Natural killer cell treated with Interleukin-12 subunit alpha and Interleukin-12 subunit beta and Interleukin-15 and Interleukin-18, amount 100 ng/mL, for 72 hours (primary cell): ENCODE data around the gene DDX27. TPM values are rescaled to one million over a fixed set of nuclear protein-coding genes. Genes with fewer than 3 reads are reported as not detected.
A peak's percentile ranks its signal among the peaks of the same experiment; 100 is the strongest.
"Not testable (repeated sequence)": the region's sequence is repeated elsewhere in the genome, so short reads cannot be mapped to it uniquely, and the experiment has no call there.

Source experiments
- ATAC-seq, 2 donors: fragments of 150-1000 bp; cut with Tn5 transposase in 1 of 2; sonication (Bioruptor Pico), chemical (Tn5 transposase) in 1 of 2; 2 replicates each; pipeline ENCODE4 v1.10.0; 2021
- DNase-seq: peaks from one replicate; pipeline ENCODE4 v3.0.0; 2022; ENCODE audit warnings: low spot score
- H3K27ac Mint-ChIP-seq, 2 donors: 1 replicate in 1 of 2; 2 replicates in 1 of 2; pipeline ENCODE4 v1.8.0; 2022; ENCODE audit warnings: mixed read lengths in 2 of 2, mild to moderate bottlenecking in 1 of 2, moderate library complexity in 1 of 2
- H3K27me3 Mint-ChIP-seq, 2 donors: 1 replicate in 1 of 2; 2 replicates in 1 of 2; pipeline ENCODE4 v1.8.0; 2022; ENCODE audit warnings: mixed read lengths in 2 of 2
- H3K36me3 Mint-ChIP-seq: one replicate; pipeline ENCODE4 v1.8.0; 2022; ENCODE audit warnings: mixed read lengths
- H3K4me1 Mint-ChIP-seq, 2 donors: 1 replicate in 1 of 2; 2 replicates in 1 of 2; pipeline ENCODE4 v1.8.0; 2022; ENCODE audit warnings: low read depth in 2 of 2, mixed read lengths in 2 of 2, mild to moderate bottlenecking in 1 of 2
- H3K4me3 Mint-ChIP-seq: one replicate; pipeline ENCODE4 v1.8.0; 2022; ENCODE audit warnings: mixed read lengths
- H3K9me3 Mint-ChIP-seq: 2 replicates; pipeline ENCODE4 v1.8.0; 2022; ENCODE audit warnings: mixed read lengths
- total RNA-seq, 2 donors: library from RNA; stranded (reverse); gene quantifications; one replicate each; pipeline ENCODE4 v1.2.3, GENCODE V29; 2022

DDX27 gene
- total RNA-seq, 2 donors from 2014 or later = 41.4 to 60.2 TPM

DNA sequence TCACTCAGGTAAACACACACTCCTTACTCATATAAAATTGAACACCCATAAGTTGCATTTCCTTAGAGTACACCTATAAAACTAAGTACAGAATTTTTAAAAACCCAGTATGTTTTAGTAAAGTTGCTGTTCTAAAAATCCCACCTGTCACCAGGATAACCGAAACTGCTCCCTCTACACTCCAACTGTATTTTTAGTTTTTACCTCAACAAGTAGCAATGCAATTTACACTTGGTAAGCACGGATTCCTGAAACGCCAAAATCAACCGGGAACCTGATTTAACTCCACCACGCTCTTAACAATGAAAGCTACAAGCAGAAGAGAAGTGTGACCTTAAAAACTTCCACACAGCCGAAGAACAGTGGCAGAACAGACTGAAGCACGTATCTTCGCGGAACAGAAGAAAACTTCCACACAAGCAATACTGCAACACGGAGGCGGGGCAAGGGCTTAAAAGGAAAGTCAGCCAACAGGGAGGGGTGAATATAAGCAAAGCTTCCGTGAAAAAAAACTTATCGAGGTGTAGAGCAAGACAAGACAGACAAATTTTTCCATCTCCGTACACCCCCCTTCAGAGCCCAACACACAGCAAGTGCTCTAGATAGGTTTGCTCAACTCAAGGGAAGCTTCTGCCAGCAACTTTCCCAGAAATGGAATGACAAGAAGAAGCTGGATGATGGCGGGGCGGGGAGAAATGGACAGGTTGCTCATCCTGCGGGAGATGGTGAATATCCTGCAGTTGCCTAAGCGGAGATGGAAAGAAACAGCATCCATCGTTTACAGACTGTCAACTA lies 32.5 kb upstream of the DDX27 start:
- ATAC-seq = peak; percentile 2 to 16
- peaks cover 7% of the 10 kb centered on the region for H3K36me3 Mint-ChIP-seq
- DNase-seq = peak; percentile 77
- H3K4me1 Mint-ChIP-seq = peaks cover 29 to 50% of the 10 kb centered on the region in 2 donors
- no peaks in the 10 kb centered on the region for H3K9me3 Mint-ChIP-seq
- peak overlapping the region; percentile 100 for H3K4me3 Mint-ChIP-seq
- H3K27me3 Mint-ChIP-seq = peaks cover 0 to 2% of the 10 kb centered on the region in 2 donors
- H3K27ac Mint-ChIP-seq = peak overlapping the region; percentile 83 to 94

DNA sequence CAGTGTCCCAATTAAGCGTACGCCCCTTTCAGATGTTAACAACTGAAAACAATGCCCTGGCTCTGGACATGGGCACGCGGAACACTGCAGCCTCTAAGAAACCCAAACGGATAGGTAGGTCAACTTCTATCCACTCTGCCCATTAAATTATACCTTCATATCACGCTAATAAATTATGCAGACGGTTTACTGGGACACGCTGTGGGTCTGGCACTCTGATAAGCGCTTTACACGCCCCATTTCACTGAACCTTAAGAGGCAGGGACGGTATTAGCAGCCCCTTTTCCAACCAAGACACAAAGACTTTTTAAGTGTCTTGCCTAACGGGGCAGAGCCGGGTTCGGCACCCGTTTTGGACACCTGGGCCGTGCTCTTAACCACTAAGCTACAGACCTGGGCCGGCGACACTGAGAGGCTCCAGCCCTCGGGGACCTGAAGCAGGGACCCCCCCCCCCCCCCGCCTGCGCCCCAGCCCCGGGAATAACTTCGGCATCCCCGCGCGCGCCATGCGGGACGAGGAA lies 31.8 kb upstream of the DDX27 start:
- peaks cover 29 to 50% of the 10 kb centered on the region in 2 donors for H3K4me1 Mint-ChIP-seq
- ATAC-seq = no peak
- no peaks in the 10 kb centered on the region for H3K9me3 Mint-ChIP-seq
- H3K36me3 Mint-ChIP-seq = peaks cover 7% of the 10 kb centered on the region
- H3K27me3 Mint-ChIP-seq = peaks cover 0 to 2% of the 10 kb centered on the region in 2 donors
- DNase-seq = no peak
- H3K4me3 Mint-ChIP-seq = peak overlapping the region; percentile 100
- peak overlapping the region; percentile 83 to 94 for H3K27ac Mint-ChIP-seq

DNA sequence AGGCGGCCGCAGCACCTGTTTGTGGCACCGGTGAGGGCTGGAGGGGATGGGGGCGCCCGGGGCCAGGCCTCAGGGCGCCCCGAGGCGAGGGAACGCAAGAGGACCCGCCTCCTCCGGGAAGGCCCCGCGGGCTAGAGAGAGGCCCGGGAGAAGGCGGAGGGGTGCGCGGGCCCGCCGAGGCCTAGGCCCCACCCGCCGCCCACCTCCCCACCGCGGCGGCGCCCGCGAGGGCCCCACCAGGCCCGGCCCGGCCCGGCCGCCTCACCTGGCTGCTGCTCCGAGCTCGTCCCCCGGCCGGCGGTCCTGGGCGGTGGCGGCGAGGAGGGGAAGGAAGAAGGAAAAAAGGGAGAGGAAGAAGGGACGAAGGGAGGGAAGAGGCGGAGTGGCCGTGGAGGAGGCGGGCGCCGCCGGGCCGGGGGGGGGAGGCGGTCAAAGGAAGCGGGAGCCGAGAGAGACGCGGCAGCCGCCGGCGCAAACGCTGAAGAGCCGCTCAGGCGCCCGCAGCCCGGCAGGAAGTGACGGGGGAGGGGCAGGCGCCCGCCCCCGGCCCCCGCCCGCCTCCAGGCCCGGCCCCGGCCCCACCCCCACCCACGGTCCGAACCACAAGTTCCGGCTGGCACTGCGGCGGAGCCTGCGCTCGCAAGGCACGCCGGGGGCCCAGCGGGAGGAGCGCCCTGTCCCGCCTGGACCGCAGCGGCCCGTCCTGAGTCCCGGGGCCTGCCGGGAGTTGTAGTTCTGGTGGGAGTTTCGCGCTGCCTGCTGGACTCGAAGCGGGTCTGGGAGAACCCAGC lies 31.2 kb upstream of the DDX27 start, which contains the start of gene STAU1:
Gene STAU1 (minus strand): TSS at position 484 of the 791 bp plus-strand sequence. CDS start 22,133 bp downstream, outside the sequence.
- ATAC-seq = peak; percentile 99
- Mint-ChIP-seq H3K27ac (peak within 1 kb of the TSS; percentile 83 to 94), H3K9me3 (no peaks in the 10 kb centered on the region), H3K36me3 (peaks cover 7% of the 10 kb centered on the region), H3K4me3 (peak within 1 kb of the TSS; percentile 100), H3K4me1 (peaks cover 28 to 48% of the 10 kb centered on the region in 2 donors), H3K27me3 (peaks cover 0 to 2% of the 10 kb centered on the region in 2 donors)
- DNase-seq = peak; percentile 97

DNA sequence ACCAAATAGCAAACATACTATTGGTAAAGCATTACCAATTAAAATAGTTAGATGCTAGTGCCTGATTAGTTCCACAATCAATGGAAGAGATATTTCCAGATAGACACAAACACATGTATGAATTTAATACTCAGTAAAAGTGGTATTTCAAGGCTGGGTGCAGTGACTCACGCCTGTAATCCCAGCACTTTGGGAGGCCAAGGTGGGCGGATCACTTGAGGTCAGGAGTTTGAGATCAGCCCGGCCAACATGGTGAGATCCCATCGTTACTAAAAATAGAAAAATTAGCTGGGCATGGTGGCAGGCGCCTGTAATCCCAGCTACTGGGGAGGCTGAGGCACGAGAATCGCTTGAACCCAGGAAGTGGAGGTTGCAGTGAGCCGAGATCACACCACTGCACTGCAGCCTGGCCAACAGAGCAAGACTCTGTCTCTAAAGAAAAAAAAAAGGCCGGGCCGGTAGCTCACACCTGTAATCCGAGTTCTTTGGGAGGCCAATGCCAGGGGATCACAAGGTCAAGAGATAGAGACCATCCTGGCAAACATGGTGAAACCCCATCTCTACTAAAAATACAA lies 26.2 kb upstream of the DDX27 start:
- not testable (repeated sequence) for H3K27me3 Mint-ChIP-seq, ATAC-seq, H3K9me3 Mint-ChIP-seq, H3K36me3 Mint-ChIP-seq, H3K27ac Mint-ChIP-seq, H3K4me3 Mint-ChIP-seq, DNase-seq
- H3K4me1 Mint-ChIP-seq = peaks cover 6 to 11% of the 10 kb centered on the region in 2 donors

DNA sequence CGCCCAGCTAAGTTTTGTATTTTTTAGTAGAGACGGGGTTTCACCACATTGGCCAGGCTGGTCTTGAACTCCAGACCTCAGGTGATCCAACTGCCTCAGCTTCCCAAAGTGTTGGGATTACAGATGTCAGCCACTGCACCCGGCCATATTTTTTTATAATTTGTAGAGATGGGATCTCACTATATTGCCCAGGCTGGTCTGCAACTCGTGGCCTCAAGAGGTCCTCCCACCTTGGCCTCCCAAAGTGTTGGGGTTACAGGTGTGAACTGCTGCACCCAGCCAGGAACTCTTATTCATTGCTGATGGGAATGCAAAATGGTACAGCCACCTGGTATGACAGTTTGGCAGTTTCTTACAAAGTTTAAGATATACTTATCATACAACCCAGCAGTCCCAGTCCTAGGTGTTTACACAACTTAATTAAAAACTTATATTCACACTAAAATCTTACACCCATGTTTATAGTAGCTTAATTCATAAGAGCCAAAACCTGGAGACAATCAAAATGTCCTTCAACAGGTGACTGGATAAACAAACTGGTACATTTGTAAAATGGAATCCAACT lies 19.4 kb upstream of the DDX27 start:
- no peaks in the 10 kb centered on the region for H3K36me3 Mint-ChIP-seq
- H3K27me3 Mint-ChIP-seq = no peaks in the 10 kb centered on the region
- H3K9me3 Mint-ChIP-seq = no peaks in the 10 kb centered on the region
- no peaks in the 10 kb centered on the region for H3K4me1 Mint-ChIP-seq
- ATAC-seq (no peak), DNase-seq (no peak)
- H3K27ac Mint-ChIP-seq = no peak overlapping the region
- H3K4me3 Mint-ChIP-seq = no peak overlapping the region

DNA sequence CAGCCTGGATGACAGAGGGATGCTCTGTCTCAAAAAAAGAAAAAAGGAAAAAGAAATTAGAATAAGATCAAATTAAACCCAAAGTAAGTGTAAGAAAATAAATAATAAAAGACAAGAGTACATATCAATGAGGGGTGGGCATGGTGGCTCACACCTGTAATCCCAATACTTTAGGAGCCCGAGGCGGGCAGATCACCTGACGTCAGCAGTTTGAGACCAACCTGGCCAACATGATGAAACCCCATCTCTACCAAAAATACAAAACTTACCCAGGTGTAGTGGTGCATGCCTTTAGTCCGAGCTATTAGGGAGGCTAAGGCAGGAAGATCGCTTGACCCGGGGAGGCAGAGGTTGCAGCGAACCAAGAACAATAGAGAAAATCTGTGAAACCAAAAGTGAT lies 16.2 kb upstream of the DDX27 start:
- no peaks in the 10 kb centered on the region for H3K9me3 Mint-ChIP-seq
- no peak for ATAC-seq
- no peak overlapping the region for H3K4me3 Mint-ChIP-seq
- no peaks in the 10 kb centered on the region for H3K27me3 Mint-ChIP-seq
- no peak overlapping the region for H3K27ac Mint-ChIP-seq
- no peaks in the 10 kb centered on the region for H3K36me3 Mint-ChIP-seq
- DNase-seq = no peak
- H3K4me1 Mint-ChIP-seq = no peaks in the 10 kb centered on the region

DNA sequence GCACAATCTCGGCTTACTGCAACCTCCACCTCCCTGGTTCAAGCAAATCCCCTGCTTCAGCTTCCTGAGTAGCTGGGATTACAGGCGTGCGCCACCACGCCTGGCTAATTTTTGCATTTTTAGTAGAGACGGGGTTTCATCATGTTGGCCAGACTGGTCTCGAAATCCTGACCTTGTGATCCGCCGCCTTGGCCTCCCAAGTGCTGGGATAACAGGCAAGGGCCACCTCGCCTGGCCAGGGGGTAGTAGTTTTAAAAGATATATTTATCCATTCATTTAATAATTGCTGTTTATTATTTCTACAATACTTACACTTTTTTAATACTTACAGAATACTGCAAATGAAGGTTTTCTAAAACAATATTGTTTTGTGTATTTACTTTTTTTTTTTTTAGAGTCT lies 15.5 kb upstream of the DDX27 start:
- H3K9me3 Mint-ChIP-seq = no peaks in the 10 kb centered on the region
- H3K27ac Mint-ChIP-seq = no peak overlapping the region
- no peak for ATAC-seq
- no peak overlapping the region for H3K4me3 Mint-ChIP-seq
- H3K4me1 Mint-ChIP-seq = no peaks in the 10 kb centered on the region
- no peaks in the 10 kb centered on the region for H3K27me3 Mint-ChIP-seq
- no peak for DNase-seq
- no peaks in the 10 kb centered on the region for H3K36me3 Mint-ChIP-seq

DNA sequence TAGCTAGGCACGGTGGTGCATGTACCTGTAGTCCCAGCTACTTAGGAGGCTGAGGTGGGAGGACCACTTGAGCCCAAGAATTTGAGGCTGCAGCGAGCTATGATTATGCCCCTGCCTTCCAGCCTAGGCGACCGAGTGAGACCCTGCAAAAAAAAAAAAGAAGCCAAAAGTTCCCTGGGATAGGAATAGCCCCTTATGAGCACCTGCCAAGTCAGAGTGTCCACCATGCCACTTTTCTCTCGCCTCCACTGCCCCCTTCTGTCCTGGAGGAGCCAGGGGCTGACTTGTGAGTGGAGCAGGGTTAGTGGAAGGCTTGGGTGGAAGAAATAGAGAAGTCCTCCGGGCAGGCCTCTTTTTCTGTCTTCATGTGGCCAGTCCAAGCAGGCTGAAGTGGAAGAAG lies 12.1 kb upstream of the DDX27 start:
- peaks cover 2% of the 10 kb centered on the region for H3K9me3 Mint-ChIP-seq
- H3K4me3 Mint-ChIP-seq = no peak overlapping the region
- H3K27ac Mint-ChIP-seq = no peak overlapping the region
- ATAC-seq (no peak), DNase-seq (no peak)
- H3K36me3 Mint-ChIP-seq = peaks cover 6% of the 10 kb centered on the region
- no peaks in the 10 kb centered on the region for H3K4me1 Mint-ChIP-seq
- H3K27me3 Mint-ChIP-seq = no peaks in the 10 kb centered on the region

DNA sequence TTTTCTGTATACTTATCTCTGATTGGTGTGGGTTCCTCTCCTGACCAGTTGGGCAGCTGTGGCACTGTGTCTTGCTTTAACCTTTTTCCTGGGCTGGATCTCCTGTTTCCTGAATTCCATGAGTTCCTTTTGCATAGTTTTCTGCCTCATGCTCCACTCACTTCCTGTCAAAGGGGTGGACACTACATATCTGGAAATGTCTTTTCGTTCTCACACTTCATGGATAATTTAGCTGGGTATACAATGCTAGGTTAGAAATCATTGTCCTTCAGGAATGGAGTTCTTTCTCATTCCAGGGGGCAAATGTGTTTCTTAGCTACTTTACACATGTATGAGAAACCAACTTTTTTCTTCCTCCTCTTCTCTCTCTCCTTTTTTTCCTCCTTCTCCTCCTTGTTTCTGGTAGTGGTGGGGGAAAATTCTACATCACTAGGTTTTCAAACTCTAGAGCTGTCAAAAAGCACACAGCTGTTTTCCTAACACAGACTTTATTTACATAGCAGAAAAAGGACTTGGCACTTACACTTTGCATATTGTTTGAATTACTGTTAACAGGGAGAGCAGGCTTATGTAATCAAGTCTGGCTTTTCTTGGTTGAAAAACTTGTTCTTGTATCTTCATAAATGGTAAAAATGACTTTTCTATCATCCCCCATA lies 9.0 kb upstream of the DDX27 start:
- no peak overlapping the region for H3K27ac Mint-ChIP-seq
- ATAC-seq (no peak), DNase-seq (no peak)
- peaks cover 6% of the 10 kb centered on the region for H3K36me3 Mint-ChIP-seq
- H3K4me3 Mint-ChIP-seq = no peak overlapping the region
- no peaks in the 10 kb centered on the region for H3K4me1 Mint-ChIP-seq
- H3K9me3 Mint-ChIP-seq = peaks cover 2% of the 10 kb centered on the region
- H3K27me3 Mint-ChIP-seq = no peaks in the 10 kb centered on the region

DNA sequence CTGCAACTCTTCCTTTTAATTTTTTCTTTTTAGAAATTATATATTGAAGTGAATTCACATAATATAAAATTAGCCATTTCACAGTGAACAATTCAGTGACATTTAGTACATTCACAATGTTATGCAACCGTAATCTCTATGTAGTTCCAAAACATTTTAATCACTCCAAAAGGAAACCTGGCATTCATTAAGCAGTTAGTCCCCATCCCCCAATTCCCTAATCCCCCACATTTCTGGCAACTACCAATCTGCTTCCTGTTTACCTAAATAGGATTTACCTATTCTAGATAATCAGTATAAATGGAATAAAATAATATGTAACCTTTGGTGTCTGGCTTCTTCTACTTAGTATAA lies 8.5 kb upstream of the DDX27 start:
- no peak overlapping the region for H3K27ac Mint-ChIP-seq

DNA sequence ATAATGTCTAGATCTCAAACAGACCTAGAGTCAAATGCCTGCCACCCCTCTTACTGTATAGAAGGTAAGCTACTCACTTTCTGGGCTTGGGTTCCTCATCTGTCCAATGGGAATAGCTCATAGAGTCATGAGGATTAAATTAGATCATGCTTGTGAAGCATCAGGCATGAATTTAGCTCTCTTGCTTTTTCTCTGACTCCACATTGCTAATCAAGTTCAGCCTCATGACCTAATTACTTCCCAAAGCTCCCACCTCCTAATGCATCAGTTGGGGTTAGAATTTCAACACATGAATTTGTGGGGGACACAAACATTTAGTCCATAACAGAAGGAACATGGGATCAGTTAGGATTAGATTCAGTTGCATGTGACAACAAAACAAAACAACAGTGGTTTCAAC lies 4.6 kb upstream of the DDX27 start:
- peaks cover 8 to 11% of the 10 kb centered on the region in 2 donors for H3K4me1 Mint-ChIP-seq
- no peak overlapping the region for H3K4me3 Mint-ChIP-seq
- H3K9me3 Mint-ChIP-seq = peaks cover 2% of the 10 kb centered on the region
- H3K36me3 Mint-ChIP-seq = peaks cover 10% of the 10 kb centered on the region
- H3K27me3 Mint-ChIP-seq = no peaks in the 10 kb centered on the region
- H3K27ac Mint-ChIP-seq = no peak overlapping the region
- ATAC-seq = no peak
- no peak for DNase-seq

More for the DNA sequence above, 8.5 kb upstream of the DDX27 start:
- Mint-ChIP-seq H3K27me3 (no peaks in the 10 kb centered on the region), H3K36me3 (peaks cover 6% of the 10 kb centered on the region), H3K4me1 (no peaks in the 10 kb centered on the region), H3K9me3 (peaks cover 2% of the 10 kb centered on the region), H3K4me3 (no peak overlapping the region)
- ATAC-seq (no peak), DNase-seq (no peak)

DNA sequence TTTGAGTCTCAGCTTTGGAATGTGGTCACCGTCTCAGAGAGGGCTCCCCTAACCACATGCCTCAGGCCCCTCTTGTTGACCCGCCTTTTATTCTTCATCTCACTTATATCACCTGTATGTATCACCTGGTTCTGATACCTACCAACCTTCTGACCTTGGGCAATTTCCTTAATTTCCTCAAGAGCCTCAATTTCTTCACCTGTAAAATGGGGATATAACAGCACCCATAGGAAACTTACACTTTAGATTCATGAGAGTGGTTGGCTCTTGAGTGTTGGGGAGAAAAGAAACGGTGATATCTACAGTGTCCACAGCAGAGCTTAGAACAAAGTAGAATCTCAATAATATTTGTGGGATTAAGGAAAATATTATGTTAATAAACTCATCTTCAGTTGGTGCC lies 4.0 kb upstream of the DDX27 start:
- Mint-ChIP-seq H3K27ac (no peak overlapping the region), H3K27me3 (no peaks in the 10 kb centered on the region), H3K9me3 (no peaks in the 10 kb centered on the region), H3K4me3 (no peak overlapping the region), H3K4me1 (peaks cover 15 to 17% of the 10 kb centered on the region in 2 donors), H3K36me3 (peaks cover 12% of the 10 kb centered on the region)
- no peak for DNase-seq
- no peak for ATAC-seq

DNA sequence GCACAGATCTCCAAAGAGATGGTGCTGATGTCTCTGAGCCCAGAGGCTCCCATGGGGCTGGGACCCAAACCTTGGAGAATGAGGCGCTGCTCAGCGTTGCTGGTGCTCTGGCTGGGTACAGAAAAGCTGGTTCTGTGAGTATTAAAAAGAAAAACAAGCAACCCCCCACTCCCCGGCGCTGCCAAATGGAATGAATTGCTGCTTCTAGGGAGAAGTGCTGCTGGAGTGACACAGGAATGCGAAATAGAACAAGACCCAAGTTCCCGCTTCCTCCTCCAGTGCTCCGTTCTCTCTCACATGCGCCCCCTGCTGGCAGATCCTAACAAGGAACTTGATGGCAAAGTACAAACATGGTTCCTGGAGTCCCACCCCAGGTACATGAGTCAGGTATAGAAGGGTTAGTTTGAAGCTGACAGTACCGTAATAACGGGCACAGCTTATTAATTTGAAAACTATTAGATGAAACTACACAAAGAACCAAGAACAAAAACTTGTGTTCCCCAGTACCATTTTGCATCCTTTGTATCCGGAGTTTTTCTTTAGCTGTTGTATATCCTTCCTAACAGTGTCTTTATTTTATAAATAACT lies 2.1 kb upstream of the DDX27 start:
- H3K4me3 Mint-ChIP-seq = peak overlapping the region; percentile 32
- H3K4me1 Mint-ChIP-seq = peaks cover 25 to 28% of the 10 kb centered on the region in 2 donors
- H3K27ac Mint-ChIP-seq = peak overlapping the region in 1 of 2 donors; percentile 41
- no peaks in the 10 kb centered on the region for H3K9me3 Mint-ChIP-seq
- ATAC-seq = peak; percentile 46 to 53
- H3K36me3 Mint-ChIP-seq = peaks cover 11% of the 10 kb centered on the region
- H3K27me3 Mint-ChIP-seq = no peaks in the 10 kb centered on the region
- DNase-seq = peak; percentile 91
